Fibroblast of lung (primary cell): ENCODE measurements around the gene PRAMEF8.
"Not testable (repeated sequence)": the region's sequence is repeated elsewhere in the genome, so short reads cannot be mapped to it uniquely, and the experiment has no call there.

Experiments used
- EZH2 ChIP-seq: IDR thresholded peaks from 2 replicates; pipeline ENCODE4 v1.5.1; 2012; ENCODE audit warnings: low read length, control low read depth, mild to moderate bottlenecking; ENCODE audit errors: missing control alignments
- TF ChIP-seq, protein P1 (sequence below), 2 donors: IDR thresholded peaks in 1 of 2; conservative IDR thresholded peaks in 1 of 2; 1 replicate in 1 of 2; 2 replicates in 1 of 2; pipeline ENCODE4 v1.5.1; 2011 to 2012; ENCODE audit warnings: low read length in 2 of 2, control low read depth in 1 of 2, inconsistent platforms in 1 of 2, low read depth in 1 of 2, mild to moderate bottlenecking in 1 of 2

DNA sequence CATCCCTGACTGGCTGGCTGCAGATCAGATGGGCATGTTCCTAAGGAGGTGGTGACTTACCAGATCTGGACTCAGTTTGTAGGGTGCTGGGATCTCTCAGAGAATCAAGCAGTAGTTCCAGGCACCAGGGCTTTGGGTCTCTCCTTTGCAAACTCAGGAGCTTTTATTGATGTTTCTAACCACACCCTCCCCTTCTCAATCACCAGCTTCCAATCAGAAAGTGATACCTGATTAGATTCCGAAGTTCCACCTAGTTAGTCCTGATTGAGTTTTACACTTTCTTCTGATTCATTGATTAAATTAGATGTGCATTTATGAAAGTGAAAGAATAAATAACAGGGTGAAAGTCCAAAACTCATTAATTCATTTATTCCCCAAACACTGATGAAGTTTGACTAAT, at the start of gene PRAMEF8:
- TF ChIP-seq, protein P1, sequence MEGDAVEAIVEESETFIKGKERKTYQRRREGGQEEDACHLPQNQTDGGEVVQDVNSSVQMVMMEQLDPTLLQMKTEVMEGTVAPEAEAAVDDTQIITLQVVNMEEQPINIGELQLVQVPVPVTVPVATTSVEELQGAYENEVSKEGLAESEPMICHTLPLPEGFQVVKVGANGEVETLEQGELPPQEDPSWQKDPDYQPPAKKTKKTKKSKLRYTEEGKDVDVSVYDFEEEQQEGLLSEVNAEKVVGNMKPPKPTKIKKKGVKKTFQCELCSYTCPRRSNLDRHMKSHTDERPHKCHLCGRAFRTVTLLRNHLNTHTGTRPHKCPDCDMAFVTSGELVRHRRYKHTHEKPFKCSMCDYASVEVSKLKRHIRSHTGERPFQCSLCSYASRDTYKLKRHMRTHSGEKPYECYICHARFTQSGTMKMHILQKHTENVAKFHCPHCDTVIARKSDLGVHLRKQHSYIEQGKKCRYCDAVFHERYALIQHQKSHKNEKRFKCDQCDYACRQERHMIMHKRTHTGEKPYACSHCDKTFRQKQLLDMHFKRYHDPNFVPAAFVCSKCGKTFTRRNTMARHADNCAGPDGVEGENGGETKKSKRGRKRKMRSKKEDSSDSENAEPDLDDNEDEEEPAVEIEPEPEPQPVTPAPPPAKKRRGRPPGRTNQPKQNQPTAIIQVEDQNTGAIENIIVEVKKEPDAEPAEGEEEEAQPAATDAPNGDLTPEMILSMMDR (conservative IDR thresholded peaks at IDR 0.05 in 1 of 2, IDR thresholded peaks at IDR 0.05 in 1 of 2; ENCODE audit: low read depth in 1 of 2, low read length in 2 of 2), result not testable (repeated sequence)
- not testable (repeated sequence) for TF ChIP-seq EZH2
